HCT116 (cell line): Measurements from ENCODE around the gene USP47. TPM values are rescaled to one million over a fixed set of nuclear protein-coding genes. Genes with fewer than 3 reads are reported as not detected.

ENCODE experiments used
- ATAC-seq: fragments of 200-7000 bp; cut with Tn5 transposase; 2 replicates; pipeline ENCODE4 v1.9.1; 2020; ENCODE audit warnings: mild to moderate bottlenecking, moderate library complexity
- BruUV-seq: library from RNA; stranded (reverse); fragments of 400-500 nt; replicated peaks from 2 replicates; lab custom pipeline; 2021; lab: Mats Ljungman, UMichigan
- CTCF ChIA-PET: fragments of 300-600 bp; sonication (Branson Sonifier 250); formaldehyde crosslinking; loops from one replicate; lab custom pipeline; 2021; ENCODE audit warnings: antibody characterized with exemption; lab: Charles Lee
- POLR2A ChIA-PET: fragments of 300-600, 350-600 bp; sonication (Branson Sonifier 250); formaldehyde crosslinking; loops from one replicate; lab custom pipeline; 2021; ENCODE audit warnings: antibody characterized with exemption; lab: Charles Lee
- RAD21 ChIA-PET, 2 experiments: fragments of 300-600 bp; sonication (Branson Sonifier 250); formaldehyde crosslinking; loops; one replicate each; lab custom pipeline; 2023; ENCODE audit warnings: low total read pairs in 2 of 2; ENCODE audit not compliant: uncharacterized antibody in 2 of 2, unreplicated experiment in 2 of 2, low non-redundant PET in 1 of 2; lab: Charles Lee
- DNase-seq: peaks from one replicate; pipeline ENCODE4 v3.0.0-alpha.2; 2010; ENCODE audit warnings: low read depth, low spot score
- H2AFZ ChIP-seq: fragments of 200-600 bp; shearing (Covaris generic), sonication (generic); 2 replicates; pipeline ENCODE4 v1.6.1; 2017; ENCODE audit warnings: low read depth, mixed run types, mixed read lengths, antibody characterized with exemption, low read length; ENCODE audit not compliant: poor library complexity, severe bottlenecking
- H3K27ac ChIP-seq: 2 replicates; pipeline ENCODE4 v1.5.1; 2012; ENCODE audit warnings: low read depth, low read length
- H3K27me3 ChIP-seq: fragments of 200-600 bp; sonication (generic); 2 replicates; pipeline ENCODE4 v1.6.1; 2016; ENCODE audit warnings: mixed run types, low read length, mixed read lengths; ENCODE audit not compliant: insufficient read depth
- H3K36me3 ChIP-seq, 2 experiments: fragments of 200-500 bp in 1 of 2; fragments of 200-600 bp in 1 of 2; sonication (Bioruptor generic) in 1 of 2; sonication (generic) in 1 of 2; 2 replicates each; pipeline versions ENCODE4 v1.5.1 to v1.6.1; 2014 to 2016; ENCODE audit warnings: low read length in 2 of 2, inconsistent platforms in 1 of 2, mixed read lengths in 1 of 2, mixed run types in 1 of 2; ENCODE audit not compliant: insufficient read depth in 2 of 2, control insufficient read depth in 1 of 2
- H3K4me1 ChIP-seq, 2 experiments: fragments of 200-600 bp in 1 of 2; sonication (generic) in 1 of 2; 2 replicates each; pipeline versions ENCODE4 v1.5.1 to v1.6.1; 2012 to 2017; ENCODE audit warnings: low read length in 2 of 2, inconsistent platforms in 1 of 2, mild to moderate bottlenecking in 1 of 2, mixed read lengths in 1 of 2, mixed run types in 1 of 2, moderate library complexity in 1 of 2; ENCODE audit not compliant: insufficient read depth in 2 of 2, control insufficient read depth in 1 of 2
- H3K4me2 ChIP-seq: fragments of 200-600 bp; sonication (generic); 2 replicates; pipeline ENCODE4 v1.6.1; 2017; ENCODE audit warnings: mixed run types, low read length, mixed read lengths
- H3K4me3 ChIP-seq, 2 experiments: fragments of 200-600 bp in 1 of 2; sonication (generic) in 1 of 2; replicated peaks in 1 of 2; 2 replicates each; pipeline ENCODE4 v1.5.1; 2011 to 2016; ENCODE audit warnings: low read length in 2 of 2, control low read depth in 1 of 2, low read depth in 1 of 2, mild to moderate bottlenecking in 1 of 2, mixed read lengths in 1 of 2, mixed run types in 1 of 2
- H3K79me2 ChIP-seq: fragments of 200-600 bp; sonication (generic); 2 replicates; pipeline ENCODE4 v1.6.1; 2017; ENCODE audit warnings: mild to moderate bottlenecking, mixed run types, low read length, moderate library complexity, mixed read lengths; ENCODE audit not compliant: insufficient read depth
- H3K9ac ChIP-seq: fragments of 200-600 bp; sonication (generic); 2 replicates; pipeline ENCODE4 v1.6.1; 2016; ENCODE audit warnings: low read length, mixed read lengths
- H3K9me2 ChIP-seq: fragments of 200-600 bp; sonication (generic), shearing (Covaris generic); 2 replicates; pipeline ENCODE4 v1.6.1; 2017; ENCODE audit warnings: mixed run types, mild to moderate bottlenecking, moderate library complexity; ENCODE audit not compliant: insufficient read depth
- H3K9me3 ChIP-seq, 2 experiments: fragments of 200-500 bp in 1 of 2; fragments of 200-600 bp in 1 of 2; sonication (Bioruptor generic) in 1 of 2; sonication (generic) in 1 of 2; 2 replicates each; pipeline ENCODE4 v1.6.1; 2014 to 2017; ENCODE audit warnings: low read length in 2 of 2, mixed read lengths in 2 of 2, inconsistent platforms in 1 of 2, low read depth in 1 of 2, mild to moderate bottlenecking in 1 of 2, mixed run types in 1 of 2, moderate library complexity in 1 of 2; ENCODE audit not compliant: control insufficient read depth in 1 of 2, insufficient read depth in 1 of 2
- H4K20me1 ChIP-seq: fragments of 200-600 bp; sonication (generic), shearing (Covaris generic); 2 replicates; pipeline ENCODE4 v1.6.1; 2017; ENCODE audit warnings: mixed run types, mild to moderate bottlenecking, moderate library complexity; ENCODE audit not compliant: insufficient read depth
- CBX3 ChIP-seq: IDR thresholded peaks from 2 replicates; pipeline ENCODE4 v1.6.1; 2012; ENCODE audit warnings: low read depth
- EGR1 ChIP-seq: IDR thresholded peaks from 2 replicates; pipeline ENCODE4 v1.6.1; 2012; ENCODE audit warnings: low read depth
- EZH2phosphoT487 ChIP-seq: fragments of 200-600 bp; IDR thresholded peaks from 2 replicates; pipeline ENCODE4 v1.6.1; 2018; ENCODE audit warnings: antibody characterized with exemption, borderline replicate concordance
- FOSL1 ChIP-seq: IDR thresholded peaks from 2 replicates; pipeline ENCODE4 v1.6.1; 2012; ENCODE audit warnings: low read depth
- JUND ChIP-seq: IDR thresholded peaks from 2 replicates; pipeline ENCODE4 v1.6.1; 2012
- POLR2A ChIP-seq: IDR thresholded peaks from 2 replicates; pipeline ENCODE4 v1.7.0; 2011; ENCODE audit warnings: borderline replicate concordance; ENCODE audit not compliant: insufficient read depth, insufficient read length; ENCODE audit errors: extremely low read depth
- REST ChIP-seq: IDR thresholded peaks from 2 replicates; pipeline ENCODE4 v1.6.1; 2012; ENCODE audit warnings: low read depth
- SIN3A ChIP-seq: IDR thresholded peaks from 2 replicates; pipeline ENCODE4 v1.6.1; 2012; ENCODE audit warnings: low read depth
- SP1 ChIP-seq: IDR thresholded peaks from 2 replicates; pipeline ENCODE4 v1.6.1; 2012; ENCODE audit warnings: low read depth
- SRF ChIP-seq: IDR thresholded peaks from 2 replicates; pipeline ENCODE4 v1.6.1; 2012; ENCODE audit warnings: low read depth
- TCF7L2 ChIP-seq: IDR thresholded peaks from 2 replicates; pipeline ENCODE4 v1.7.0; 2011; ENCODE audit warnings: borderline replicate concordance, inconsistent platforms; ENCODE audit not compliant: insufficient read depth, insufficient read length; ENCODE audit errors: extremely low read depth
- ZFX ChIP-seq: fragments of 450-650 bp; IDR thresholded peaks from 2 replicates; pipeline ENCODE4 v1.6.1; 2017
- ZNF274 ChIP-seq: fragments of 200-500 bp; sonication (Bioruptor generic); IDR thresholded peaks from 2 replicates; pipeline ENCODE4 v1.6.1; 2014; ENCODE audit warnings: mild to moderate bottlenecking, low read depth, low read length, inconsistent platforms
- intact Hi-C: fragments of 100-400 bp; cut with micrococcal nuclease; formaldehyde crosslinking; loops from 2 replicates; pipeline ENCODE4 v1.10.0; 2022
- total RNA-seq: library from RNA; stranded (reverse); gene quantifications from one replicate; pipeline ENCODE4 v1.2.1, GENCODE V29; 2021; ENCODE audit not compliant: unreplicated experiment
- TF ChIP-seq, protein P1 (sequence below), 3 experiments: fragments of 200-600 bp in 1 of 3; sonication (generic) in 1 of 3; IDR thresholded peaks in 2 of 3; conservative IDR thresholded peaks in 1 of 3; 2 replicates each; pipeline ENCODE4 v1.5.1; 2012 to 2017; ENCODE audit warnings: low read depth in 2 of 3, low read length in 2 of 3, antibody characterized with exemption in 1 of 3, borderline replicate concordance in 1 of 3, control low read depth in 1 of 3, mild to moderate bottlenecking in 1 of 3, mixed read lengths in 1 of 3, mixed run types in 1 of 3, moderate library complexity in 1 of 3; ENCODE audit not compliant: insufficient read depth in 1 of 3

Gene USP47
- total RNA-seq, 1 experiment from 2014 or later, result 18.9 TPM

GRCh38 chr11:11810764-11811726 is 30.7 kb upstream of the USP47 start (continued):
- TF ChIP-seq, protein P1, sequence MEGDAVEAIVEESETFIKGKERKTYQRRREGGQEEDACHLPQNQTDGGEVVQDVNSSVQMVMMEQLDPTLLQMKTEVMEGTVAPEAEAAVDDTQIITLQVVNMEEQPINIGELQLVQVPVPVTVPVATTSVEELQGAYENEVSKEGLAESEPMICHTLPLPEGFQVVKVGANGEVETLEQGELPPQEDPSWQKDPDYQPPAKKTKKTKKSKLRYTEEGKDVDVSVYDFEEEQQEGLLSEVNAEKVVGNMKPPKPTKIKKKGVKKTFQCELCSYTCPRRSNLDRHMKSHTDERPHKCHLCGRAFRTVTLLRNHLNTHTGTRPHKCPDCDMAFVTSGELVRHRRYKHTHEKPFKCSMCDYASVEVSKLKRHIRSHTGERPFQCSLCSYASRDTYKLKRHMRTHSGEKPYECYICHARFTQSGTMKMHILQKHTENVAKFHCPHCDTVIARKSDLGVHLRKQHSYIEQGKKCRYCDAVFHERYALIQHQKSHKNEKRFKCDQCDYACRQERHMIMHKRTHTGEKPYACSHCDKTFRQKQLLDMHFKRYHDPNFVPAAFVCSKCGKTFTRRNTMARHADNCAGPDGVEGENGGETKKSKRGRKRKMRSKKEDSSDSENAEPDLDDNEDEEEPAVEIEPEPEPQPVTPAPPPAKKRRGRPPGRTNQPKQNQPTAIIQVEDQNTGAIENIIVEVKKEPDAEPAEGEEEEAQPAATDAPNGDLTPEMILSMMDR (IDR thresholded peaks at IDR 0.05 in 2 of 3, conservative IDR thresholded peaks at IDR 0.05 in 1 of 3; ENCODE audit: borderline replicate concordance in 1 of 3, insufficient read depth in 1 of 3, low read depth in 2 of 3, low read length in 2 of 3), result peak in 1 of 3 experiments; percentile 18; a peak in 1 of 6 replicates
- no peak for TF ChIP-seq ZNF274
- peak; percentile 44; the same call in 1 of the 2 replicates for TF ChIP-seq SRF
- 0 out of 2 replicates have a peak, but pooled peaks have one; percentile 51 for TF ChIP-seq SIN3A

DNA sequence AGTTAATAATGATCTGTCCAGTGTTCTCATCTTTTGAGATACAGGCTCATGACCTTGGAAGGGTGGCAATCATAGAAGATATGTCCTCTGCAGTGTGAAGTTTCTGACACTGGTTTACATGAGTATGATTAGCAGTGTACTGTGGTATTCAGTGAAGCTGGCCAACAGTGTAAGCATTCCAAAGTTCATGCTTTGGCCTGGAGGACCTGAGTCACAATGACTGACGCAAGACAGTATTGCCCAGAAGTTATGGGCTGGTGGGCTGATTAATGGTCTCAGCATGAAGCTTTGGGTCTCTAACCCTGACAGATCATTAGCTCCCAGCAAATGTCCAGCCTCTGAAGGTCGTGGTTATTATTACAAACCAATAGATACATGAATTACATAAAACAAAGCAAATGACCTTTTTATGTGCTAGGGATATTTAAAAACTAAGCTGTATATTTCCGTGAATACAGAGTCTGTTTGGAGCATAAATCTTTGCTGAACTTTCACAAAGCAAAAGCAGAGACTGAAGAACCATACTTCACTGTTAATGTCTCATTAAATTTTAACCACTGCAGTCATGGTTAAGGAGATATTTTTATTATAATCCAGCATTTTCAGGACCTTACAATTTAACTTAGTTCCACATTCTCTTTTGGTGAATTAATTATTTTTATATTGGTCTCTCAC is 28.3 kb upstream of the USP47 start:
- POLR2A ChIA-PET, result no interaction called here
- Histone ChIP-seq H3K9ac (no peak overlapping the region), H3K4me3 (no peak overlapping the region), H3K9me3 (no peaks in the 10 kb centered on the region), H3K9me2 (no peaks in the 10 kb centered on the region), H3K36me3 (no peaks in the 10 kb centered on the region), H3K4me1 (peaks cover 4 to 22% of the 10 kb centered on the region in 2 experiments; a peak in 3 of 4 replicates), H3K27ac (no peak overlapping the region), H2AFZ (peak overlapping the region; percentile 89), H3K79me2 (no peaks in the 10 kb centered on the region), H4K20me1 (no peaks in the 10 kb centered on the region), H3K27me3 (no peaks in the 10 kb centered on the region), H3K4me2 (peak overlapping the region; percentile 42)
- intact Hi-C loops, result no loop called here
- ATAC-seq (no peak), DNase-seq (peak; percentile 31)
- CTCF ChIA-PET, result interaction anchor here (0.8 kb wide), 1 partner anchor 14 kb away, joined by 3 read pairs; no protein-coding TSS in a partner anchor
- BruUV-seq, result no TSS peak
- RAD21 ChIA-PET, result no interaction called here
- TF ChIP-seq SRF (no peak), ZNF274 (no peak), JUND (peak; percentile 46; the same call in 1 of the 2 replicates), CBX3 (peak; percentile 58; the same call in 1 of the 2 replicates), FOSL1 (peak; percentile 49), POLR2A (no peak), REST (no peak), SP1 (peak; percentile 54), SIN3A (no peak), EZH2phosphoT487 (no peak), TCF7L2 (no peak), EGR1 (no peak), ZFX (no peak)
- TF ChIP-seq, protein P1 (IDR thresholded peaks at IDR 0.05 in 2 of 3, conservative IDR thresholded peaks at IDR 0.05 in 1 of 3; ENCODE audit: borderline replicate concordance in 1 of 3, insufficient read depth in 1 of 3, low read depth in 2 of 3, low read length in 2 of 3), result no peak
